Stimulated activated CD4-positive, alpha-beta T cell treated with anti-CD3 and anti-CD28 coated beads, TNF-alpha, amount 100 ng/mL, for 1 hour (primary cell): ENCODE data around the gene SLC16A12.
"Not testable (repeated sequence)": the region's sequence is repeated elsewhere in the genome, so short reads cannot be mapped to it uniquely, and the experiment has no call there.

Experiments
- DNase-seq, 3 donors: peaks; one replicate each; pipeline ENCODE4 v3.0.0-alpha.2; 2020; ENCODE audit warnings: low read depth in 3 of 3, low spot score in 1 of 3

SLC16A12 gene

GRCh38 chr10:89548673-89549072 lies 13.3 kb upstream of the SLC16A12 start:
- no peak for DNase-seq

DNA sequence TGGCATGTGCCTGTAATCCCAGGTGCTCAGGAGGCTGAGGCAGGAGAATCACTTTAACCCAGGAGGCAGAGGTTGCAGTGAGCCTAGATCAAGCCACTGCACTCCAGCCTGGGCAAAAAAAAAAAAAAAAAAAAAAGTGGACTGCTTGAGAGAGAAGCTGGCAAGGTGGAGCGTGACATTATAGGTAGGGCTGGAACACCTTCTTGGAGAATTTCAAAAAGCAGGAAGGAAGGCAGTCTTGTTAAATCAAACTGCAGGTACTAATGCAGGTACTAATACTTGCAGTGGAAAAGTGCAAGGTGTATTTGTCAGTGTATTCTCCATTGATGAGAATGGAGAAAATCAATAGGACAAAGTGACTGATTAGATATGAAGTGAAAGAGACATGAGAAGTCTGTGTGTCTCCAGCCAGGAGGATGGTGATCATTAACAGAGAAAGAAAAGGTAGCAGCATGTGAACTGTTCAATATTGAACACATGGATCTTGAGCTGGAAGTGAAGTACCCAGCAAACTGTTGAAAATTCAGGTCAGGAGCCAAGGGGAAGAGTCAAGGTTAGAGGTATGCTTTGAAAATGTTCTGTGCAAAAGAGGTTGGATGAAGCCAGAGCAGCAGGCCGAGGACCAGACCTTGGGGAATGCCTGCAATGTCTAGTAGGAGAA lies 12.6 kb upstream of the SLC16A12 start:
- no peak for DNase-seq

DNA sequence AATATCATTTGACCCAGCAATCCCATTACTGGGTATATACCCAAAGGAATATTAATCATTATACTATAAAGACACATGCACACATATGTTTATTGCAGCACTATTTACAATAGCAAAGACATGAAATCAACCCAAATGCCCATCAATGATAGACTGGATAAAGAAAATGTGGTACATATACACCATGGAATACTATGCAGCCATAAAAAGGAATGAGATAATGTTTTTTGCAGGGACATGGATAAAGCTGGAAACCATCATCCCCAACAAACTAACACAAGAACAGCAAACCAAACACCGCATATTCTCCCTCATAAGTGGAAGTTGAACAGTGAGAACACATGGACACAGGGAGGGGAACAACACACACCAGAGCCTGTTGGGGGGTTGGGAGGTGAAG lies 11.3 kb upstream of the SLC16A12 start:
- DNase-seq: not testable (repeated sequence)

- DNase-seq: no peak
Measured at GRCh38 chr10:89543841-89544240, 8.4 kb upstream of the SLC16A12 start.

DNA sequence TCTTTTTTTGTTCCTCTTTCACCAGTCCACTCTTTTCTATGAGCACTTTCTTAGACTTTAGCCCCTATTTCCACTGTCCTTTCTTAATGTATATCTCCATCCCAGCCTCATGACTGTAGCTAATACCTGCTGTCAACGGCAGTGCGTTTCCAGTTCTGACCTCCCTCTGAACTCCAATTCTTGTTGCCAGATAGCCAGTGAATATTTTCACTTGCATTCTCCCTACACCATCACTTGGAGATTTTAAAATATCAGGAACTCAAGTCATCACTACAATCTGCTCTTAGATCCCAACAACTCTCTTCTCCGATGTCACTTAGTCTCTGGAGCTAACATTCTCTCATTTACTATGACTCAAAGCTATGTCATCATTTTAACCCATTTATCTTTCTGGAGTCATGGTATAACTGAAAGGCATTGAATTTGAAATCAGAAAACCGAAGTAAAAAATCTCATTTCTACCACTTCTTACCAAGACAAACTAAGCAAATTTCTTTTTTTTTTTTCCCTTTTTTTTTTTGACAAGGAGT lies 5.1 kb upstream of the SLC16A12 start:
- no peak for DNase-seq

DNA sequence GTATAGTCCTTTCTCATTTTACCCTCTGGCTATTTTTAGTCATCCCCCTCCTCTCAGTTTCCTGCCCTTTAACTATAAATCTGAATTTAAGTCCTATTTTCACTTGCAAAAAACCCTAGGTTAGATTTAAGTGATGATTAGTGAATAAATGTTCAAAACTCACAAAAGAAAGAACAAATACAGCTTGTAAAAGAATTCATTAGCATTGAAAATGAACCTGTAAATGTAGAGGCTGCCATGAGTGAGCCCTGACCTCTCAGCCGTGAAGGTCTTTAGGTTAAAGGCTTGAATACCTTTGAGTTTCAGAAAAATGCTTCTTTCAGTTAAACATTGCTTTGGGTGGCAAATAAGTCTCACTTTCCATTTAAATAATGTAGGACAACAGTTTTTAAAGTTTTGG lies 2.0 kb upstream of the SLC16A12 start:
- no peak for DNase-seq

DNA sequence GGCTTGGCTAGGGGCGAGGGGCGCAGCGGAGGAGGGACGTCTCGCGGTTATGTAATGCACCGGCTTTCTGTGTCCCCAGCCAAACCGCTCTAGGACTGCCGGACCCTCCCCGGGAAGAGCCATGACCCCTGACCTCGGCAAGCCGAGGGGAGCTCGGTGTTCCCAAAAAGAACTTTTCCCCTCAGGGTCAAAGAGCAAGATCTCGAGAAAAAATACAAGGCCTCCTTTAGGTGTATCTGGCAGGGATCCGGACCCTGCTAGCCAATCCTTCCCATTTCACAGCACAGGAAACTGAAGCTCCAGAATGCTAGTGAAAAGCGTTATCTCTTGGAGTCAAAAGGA lies 590 bp upstream of the SLC16A12 start:
- DNase-seq: no peak

GRCh38 chr10:89534826-89535166 lies 598 bp downstream of the SLC16A12 start:
- DNase-seq: no peak

GRCh38 chr10:89532476-89532875 lies 2.9 kb downstream of the SLC16A12 start:
- DNase-seq: no peak

DNA sequence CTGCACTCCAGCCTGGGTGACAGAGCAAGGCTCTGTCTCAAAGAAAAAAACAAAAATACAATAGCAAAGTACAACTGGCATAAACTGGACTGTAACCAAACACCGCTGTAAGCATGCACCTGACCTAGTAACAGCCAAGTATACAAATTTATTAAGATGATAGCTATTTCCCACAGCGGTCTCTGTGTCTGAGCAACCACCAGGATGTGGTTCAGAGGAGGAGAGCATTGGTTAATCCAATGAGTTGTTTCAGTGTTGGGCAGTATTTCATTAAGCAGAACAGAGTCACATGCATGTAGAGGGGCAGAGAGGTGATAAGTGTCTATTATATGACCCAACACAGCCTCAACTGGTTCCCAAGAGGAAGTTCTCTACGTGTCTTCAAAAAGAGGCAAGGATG lies 4.0 kb downstream of the SLC16A12 start:
- no peak for DNase-seq

GRCh38 chr10:89529711-89530110 lies 5.7 kb downstream of the SLC16A12 start:
- not testable (repeated sequence) for DNase-seq

DNA sequence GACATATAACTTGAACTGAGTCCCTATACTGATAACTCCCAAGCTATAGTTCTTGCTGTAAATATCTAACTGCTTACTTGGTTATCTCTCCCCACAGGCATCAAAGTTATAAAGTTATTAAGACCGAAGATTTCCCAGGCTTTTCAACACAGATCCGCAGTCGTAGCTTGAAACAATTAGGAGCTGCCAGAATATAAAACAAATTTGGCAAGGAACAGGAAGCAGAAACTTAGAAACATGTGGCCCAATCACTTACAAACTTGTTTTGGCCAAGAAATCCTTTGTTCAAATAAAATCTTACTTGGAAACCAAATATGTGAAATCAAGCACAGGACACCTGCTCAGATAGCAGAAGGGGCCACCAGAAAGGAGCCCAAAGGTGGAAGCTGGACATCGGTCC lies 9.0 kb downstream of the SLC16A12 start:
- no peak for DNase-seq

DNA sequence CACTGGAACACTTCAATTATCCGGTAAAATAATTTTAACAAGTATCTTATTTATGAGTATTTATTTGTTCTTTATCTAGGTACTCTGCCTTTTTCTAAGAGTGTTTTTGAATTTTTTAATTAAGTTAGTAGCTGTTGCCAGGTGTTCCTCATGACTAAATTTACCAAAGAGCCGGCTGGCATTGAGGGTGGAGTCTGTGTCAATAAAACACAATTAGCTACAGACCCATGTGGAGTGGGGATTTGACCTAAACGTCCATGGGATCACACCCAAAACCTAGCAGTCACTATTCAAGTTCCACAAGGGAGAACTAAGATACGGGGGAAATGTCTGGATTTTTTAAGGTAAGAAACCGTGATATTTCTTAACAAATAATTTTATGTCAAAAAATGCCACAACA lies 9.8 kb downstream of the SLC16A12 start:
- no peak for DNase-seq

- DNase-seq: no peak
Measured at GRCh38 chr10:89524279-89524678, 11.1 kb downstream of the SLC16A12 start.

- no peak for DNase-seq
Measured at GRCh38 chr10:89523274-89523673, 12.1 kb downstream of the SLC16A12 start.

GRCh38 chr10:89522463-89522862 lies 12.9 kb downstream of the SLC16A12 start:
- no peak for DNase-seq

DNA sequence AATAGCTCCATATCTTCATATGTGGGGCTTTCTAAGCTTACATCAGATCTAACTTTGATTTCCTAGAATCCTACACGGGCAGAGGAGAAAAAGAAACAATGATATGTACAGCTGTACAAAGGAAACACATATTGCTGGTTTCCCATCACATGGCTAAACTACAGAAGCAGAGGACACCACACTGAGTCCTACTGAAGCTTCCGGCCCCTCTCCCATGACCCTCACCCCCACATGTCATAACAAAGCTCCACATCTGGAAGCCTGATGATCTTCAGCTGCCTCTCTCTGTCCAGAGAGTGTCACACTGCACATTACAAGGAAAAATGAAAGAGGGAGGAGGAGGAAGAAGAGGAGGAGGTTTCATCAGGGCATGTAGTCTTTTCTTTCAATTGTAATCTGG lies 14.0 kb downstream of the SLC16A12 start:
- no peak for DNase-seq

- DNase-seq: no peak
Measured at GRCh38 chr10:89520706-89521105, 14.7 kb downstream of the SLC16A12 start.

GRCh38 chr10:89518876-89519842 lies 16.2 kb downstream of the SLC16A12 start:
- no peak for DNase-seq

DNA sequence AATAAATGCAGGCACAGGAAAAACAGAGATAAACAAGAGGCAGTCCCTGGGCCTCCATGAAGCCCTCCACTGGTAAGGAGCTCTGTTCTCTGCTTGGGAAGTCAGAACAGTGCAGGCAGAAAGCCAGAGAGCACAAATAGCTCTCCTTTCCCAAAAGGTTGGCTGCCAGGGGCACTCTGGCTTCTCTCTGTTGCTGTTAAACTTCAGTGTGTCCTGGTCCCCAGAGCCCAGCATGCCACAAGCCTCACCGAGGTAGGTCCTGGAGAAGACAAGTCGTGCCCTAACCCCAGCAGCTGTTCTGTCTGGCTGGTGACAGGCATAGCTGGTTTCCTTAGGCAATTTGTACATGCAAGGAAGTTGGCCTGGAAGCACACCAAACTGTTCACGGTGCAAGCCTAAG lies 17.3 kb downstream of the SLC16A12 start:
- DNase-seq: no peak

- DNase-seq: no peak
Measured at GRCh38 chr10:89516149-89516832, 19.1 kb downstream of the SLC16A12 start.
